Stimulated activated CD4-positive, alpha-beta T cell treated with anti-CD3 and anti-CD28 coated beads, TNF-alpha, amount 100 ng/mL, for 24 hours (primary cell): ENCODE measurements around the gene KIF16B.

Source experiments
- DNase-seq, 3 experiments: peaks; one replicate each; pipeline ENCODE4 v3.0.0-alpha.2; 2020; ENCODE audit warnings: low read depth in 3 of 3

The KIF16B gene

DNA sequence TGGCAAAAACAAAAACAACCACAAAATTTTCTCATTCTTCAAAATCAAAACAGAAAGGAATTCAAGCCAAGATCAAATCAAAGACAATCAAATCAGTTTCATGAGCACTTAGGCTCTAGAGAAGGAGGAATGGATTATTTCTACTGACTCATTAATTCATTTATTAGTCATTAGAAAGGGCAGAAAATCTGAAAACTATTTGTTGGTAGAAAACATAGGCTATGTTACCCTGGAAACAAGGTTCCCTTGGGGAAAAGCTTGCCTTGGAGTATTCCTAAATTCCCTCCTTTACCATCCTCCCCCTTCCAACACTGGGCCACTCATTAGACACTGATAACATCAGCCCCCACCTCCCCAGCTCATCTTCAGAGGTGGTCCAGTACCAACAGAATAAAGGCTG is 17.5 kb downstream of the KIF16B start:
- DNase-seq: no peak

DNA sequence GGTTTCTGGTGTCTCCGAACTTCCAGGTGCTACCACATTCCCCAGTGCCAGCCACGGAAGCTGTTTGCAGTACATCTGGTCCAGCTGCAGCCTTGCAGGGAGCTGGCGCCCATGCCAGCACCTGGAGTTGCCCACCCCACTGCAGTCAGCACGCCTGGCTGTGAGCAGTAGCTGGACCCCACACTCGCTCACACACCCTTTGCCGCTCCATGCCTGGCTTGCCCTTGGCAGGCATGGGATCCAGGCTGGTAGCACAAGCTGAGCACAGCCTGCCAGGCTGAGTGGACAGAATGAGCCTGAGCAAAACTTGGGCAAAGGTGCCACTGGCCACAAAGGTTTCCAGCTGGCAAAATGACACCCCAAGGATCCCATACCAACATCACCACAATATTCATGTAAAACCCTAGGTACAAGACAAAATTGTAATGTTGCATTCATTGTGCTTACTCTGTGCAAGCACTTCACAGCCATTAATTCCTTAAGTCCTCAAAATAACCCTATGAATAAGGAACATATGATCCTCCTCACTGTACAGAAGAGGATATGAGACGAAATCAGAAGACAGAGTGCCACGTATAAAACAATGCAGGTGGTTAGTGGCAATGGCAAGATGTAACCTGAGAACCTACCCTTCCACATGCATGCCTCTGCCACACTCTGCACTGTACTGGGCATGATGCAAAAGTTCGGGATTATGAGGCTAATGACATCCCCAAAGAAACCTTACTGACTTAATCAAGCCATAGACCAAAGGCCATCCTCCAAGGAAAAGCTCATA is 18.3 kb downstream of the KIF16B start:
- DNase-seq: no peak

DNA sequence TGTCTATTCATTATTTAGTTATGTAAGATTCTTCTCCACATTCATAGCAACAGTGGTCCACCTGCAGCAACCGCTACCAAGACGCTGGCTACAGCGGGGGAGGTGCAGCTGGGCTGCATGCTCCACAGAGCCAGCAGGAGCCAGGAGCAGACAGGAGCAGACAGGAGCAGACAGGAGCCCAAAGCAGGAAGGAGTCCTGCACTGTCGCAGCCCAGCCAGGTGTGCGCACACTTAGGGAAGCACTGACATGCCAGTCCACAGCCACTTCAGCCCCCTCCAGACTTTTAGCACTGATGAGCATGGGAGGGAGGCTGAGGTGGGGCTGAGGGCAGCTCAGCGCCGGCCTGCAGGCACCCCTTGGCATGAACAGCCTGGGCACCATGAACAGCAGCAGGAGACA is 19.6 kb downstream of the KIF16B start:
- no peak for DNase-seq

- DNase-seq: no peak
Measured at GRCh38 chr20:16553101-16553500, 20.1 kb downstream of the KIF16B start.

GRCh38 chr20:16552015-16552414 is 21.2 kb downstream of the KIF16B start:
- no peak for DNase-seq

DNA sequence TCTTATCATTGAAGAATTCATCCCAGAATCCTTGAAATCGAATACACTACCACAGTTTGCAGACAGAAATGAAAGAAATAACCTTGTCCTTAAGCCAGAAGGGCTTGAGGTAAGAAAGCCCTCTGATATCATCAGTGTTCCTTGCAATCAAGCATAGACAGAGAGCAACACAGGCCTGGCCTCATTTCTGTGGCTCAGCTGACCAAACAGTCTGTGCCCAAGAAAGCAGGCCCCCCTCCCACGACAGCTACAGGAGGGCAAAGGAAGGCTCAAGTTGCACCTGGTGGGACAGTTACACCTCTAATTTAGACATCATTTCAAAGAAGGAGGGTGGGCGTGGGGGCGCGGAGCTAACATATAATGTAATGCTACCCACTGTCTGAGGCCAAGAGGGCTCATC is 21.6 kb downstream of the KIF16B start:
- no peak for DNase-seq

- DNase-seq: no peak
Measured at GRCh38 chr20:16548068-16548672, 25.1 kb downstream of the KIF16B start.

- DNase-seq: no peak
Measured at GRCh38 chr20:16544949-16545348, 28.3 kb downstream of the KIF16B start.

DNA sequence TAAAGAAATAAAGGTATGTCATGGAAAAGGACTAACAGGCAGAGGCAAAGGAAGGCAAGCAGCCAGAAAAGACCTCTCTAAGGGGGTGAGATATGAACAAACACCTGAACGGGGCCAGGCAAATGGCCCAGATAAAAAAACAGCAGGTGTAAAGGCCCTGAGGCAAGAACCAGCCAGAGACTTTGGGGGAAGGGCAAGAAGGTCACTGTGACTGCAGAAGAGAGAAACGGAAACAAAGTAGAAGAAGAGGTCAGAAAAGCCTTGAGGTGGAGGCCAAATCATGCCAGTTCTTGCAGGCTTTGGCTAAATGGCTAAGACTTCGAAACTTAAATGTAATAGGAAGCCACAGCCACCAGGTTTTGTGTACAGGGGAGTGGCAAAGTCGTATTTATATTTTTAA is 30.8 kb downstream of the KIF16B start:
- no peak for DNase-seq

- DNase-seq: no peak
Measured at GRCh38 chr20:16541878-16542277, 31.4 kb downstream of the KIF16B start.

GRCh38 chr20:16541226-16541625 is 32.0 kb downstream of the KIF16B start:
- DNase-seq: no peak

DNA sequence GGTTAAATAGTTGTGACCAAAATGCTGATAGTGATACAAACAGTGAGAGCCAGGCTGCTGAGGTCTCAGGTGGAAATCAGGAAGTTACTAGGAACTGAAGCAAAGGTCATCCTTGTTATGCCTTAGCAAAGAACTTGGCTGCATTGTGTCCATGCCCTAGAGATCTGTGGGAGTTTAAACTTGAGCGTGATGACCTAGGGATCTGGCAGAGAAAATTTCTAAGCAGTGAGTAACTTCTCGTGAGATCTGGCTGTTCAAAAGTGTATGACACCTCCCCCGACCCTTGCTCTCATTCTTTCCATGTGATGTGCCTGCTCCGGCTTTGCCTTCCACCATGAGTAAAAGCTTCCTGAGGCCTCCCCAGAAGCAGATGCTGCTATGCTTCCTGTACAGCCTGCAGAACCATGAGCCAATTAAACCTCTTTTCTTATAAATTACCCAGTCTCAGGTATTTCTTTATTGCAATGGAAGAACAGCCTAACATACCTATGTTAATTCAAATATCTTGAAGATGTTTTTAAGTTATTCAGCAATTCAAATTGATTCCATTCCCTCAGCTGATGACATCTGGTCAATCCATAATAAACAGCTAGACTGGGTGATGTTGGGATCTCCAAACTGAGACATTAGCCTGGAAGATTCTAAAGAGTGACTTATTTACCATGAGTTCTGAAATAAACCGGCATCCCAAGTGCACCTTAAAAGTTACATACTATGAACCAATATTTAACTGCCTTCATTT is 33.8 kb downstream of the KIF16B start:
- DNase-seq: no peak

GRCh38 chr20:16538779-16539178 is 34.5 kb downstream of the KIF16B start:
- no peak for DNase-seq

DNA sequence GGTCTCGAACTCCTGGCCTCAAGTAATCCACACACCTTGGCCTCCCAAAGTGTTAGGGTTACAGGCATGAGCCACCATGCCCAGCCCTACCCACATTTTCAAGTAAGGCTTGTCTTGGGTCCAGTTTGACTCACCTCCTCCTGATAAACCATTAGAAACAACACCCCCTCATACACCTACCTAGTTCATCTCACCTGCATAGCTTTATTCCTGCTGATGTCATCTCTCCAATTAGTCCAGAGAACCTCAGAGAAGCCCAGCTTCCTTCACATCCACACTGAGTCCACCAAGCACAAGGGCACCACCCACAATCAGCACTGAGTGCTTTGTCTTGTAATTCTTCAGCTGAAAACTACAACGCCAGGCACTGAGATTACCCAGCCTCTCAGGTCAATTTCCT is 35.3 kb downstream of the KIF16B start:
- DNase-seq: no peak

DNA sequence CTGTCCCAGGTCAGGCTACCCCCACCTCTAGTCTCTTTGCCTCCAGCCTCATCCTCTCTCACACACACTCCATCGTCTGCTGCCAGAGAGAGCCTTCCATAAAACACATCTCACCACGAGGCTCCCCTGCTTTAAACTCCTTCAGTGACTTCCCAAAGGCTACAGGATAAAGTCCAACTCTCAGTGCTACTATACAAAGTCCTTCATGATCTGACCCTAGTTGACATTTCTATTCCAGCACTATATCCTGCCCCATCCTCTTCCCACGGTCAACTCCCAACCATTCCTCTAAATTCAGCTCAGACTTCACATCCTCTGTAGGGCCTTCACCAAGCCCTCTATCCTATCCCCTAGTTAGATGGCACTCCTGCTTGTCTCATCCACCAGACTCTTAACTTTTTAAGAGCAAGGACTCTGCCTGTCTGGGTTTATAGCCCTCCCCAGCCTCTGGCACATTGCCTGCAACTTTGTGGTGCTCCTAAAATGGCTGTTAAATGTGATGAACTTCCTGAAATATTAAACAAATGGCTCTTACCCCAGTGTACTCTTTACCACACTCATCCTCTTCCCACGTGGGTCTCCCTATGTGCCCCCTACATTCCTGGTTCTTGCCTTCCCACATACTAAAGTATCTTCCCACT is 36.1 kb downstream of the KIF16B start:
- DNase-seq: no peak

DNA sequence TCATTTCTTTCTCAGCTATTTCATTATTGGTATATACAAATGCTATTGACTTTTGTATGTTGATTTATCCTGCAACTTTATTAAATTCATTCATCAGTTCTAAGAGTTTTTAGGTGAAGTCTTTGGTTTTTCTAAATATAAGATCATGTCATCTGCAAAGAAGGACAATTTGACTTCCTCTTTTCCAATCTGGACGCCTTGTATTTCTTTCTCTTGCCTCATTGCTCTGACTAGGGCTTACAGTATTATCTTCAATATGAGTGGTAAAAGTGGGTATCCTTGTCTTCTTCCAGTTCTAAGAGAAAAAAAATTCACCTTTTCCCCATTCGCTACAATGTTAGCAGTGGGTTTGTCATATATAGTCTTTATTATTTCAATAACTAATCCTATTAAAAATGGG is 38.0 kb downstream of the KIF16B start:
- no peak for DNase-seq

GRCh38 chr20:16533502-16533901 is 39.7 kb downstream of the KIF16B start:
- no peak for DNase-seq

GRCh38 chr20:16531485-16531884 is 41.8 kb downstream of the KIF16B start:
- DNase-seq: no peak

GRCh38 chr20:16530201-16530681 is 43.0 kb downstream of the KIF16B start:
- no peak for DNase-seq

DNA sequence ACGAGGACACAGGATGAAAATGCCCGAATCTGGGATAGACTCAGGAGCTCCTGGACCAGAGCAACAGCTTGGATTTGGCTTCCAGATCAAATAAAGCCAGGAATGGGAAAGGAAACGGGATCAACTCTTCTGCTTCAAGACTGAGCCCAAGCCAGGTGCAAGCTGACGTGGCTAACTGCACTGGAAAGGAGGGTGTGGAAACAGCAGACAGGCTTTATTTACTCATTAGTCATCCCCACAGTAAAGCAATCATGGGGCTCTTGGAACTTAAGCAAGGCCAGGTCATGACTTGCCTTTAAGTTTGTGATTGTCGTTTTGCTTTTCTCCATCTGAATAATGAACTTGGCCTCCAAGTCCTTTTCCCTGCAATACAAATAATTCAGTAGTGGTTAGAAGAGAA is 45.2 kb downstream of the KIF16B start:
- no peak for DNase-seq

DNA sequence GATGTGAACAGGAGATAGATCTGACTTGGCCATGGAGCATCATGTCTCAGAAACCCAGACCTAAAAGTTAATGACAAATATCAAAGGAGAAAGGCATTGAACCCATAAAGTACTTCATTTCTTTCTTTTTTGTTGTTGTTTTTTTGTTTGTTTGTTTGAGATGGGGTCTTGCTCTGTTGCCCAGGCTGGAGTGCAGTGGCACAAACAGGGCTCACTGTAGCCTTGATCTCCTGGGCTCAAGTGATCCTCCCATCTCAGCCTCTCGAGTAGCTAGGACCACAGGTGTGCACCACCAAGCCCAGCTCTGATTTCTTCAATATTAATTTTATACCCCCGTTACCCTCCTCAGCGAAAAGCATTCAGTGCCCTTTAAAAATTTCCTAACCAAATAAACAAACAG is 45.8 kb downstream of the KIF16B start:
- no peak for DNase-seq
